SK-N-SH (cell line): Measurements from ENCODE around the gene CTAG2. TPM values are rescaled to one million over a fixed set of nuclear protein-coding genes. Genes with fewer than 3 reads are reported as not detected.
"Not testable (repeated sequence)": the region's sequence is repeated elsewhere in the genome, so short reads cannot be mapped to it uniquely, and the experiment has no call there.

Experiments
- CTCF ChIA-PET: fragments of 300-600, 350-600 bp; formaldehyde crosslinking; extraction: SDS; loops from one replicate; lab custom pipeline; 2021; lab: Yijun Ruan, JAX
- POLR2A ChIA-PET: fragments of 350-600 bp; sonication (Branson Sonifier 250); formaldehyde crosslinking; extraction: SDS; loops from one replicate; lab custom pipeline; 2020; ENCODE audit warnings: antibody characterized with exemption, inconsistent platforms; lab: Yijun Ruan, JAX
- DNase-seq: peaks from one replicate; pipeline ENCODE4 v3.0.0; 2012
- H2AFZ ChIP-seq: fragments of 200-600 bp; sonication (generic); 2 replicates; pipeline ENCODE4 v1.8.1; 2016; ENCODE audit warnings: antibody characterized with exemption, mild to moderate bottlenecking, low read depth
- H3F3A ChIP-seq: fragments of 200-600 bp; sonication (generic); replicated peaks from 2 replicates; pipeline ENCODE3; 2016; ENCODE audit warnings: antibody characterized with exemption, mild to moderate bottlenecking; ENCODE audit not compliant: insufficient read depth
- H3K27ac ChIP-seq, 2 experiments: fragments of 200-500 bp in 1 of 2; fragments of 200-600 bp in 1 of 2; sonication (Bioruptor generic) in 1 of 2; sonication (generic), shearing (Covaris generic) in 1 of 2; 2 replicates each; pipeline versions ENCODE4 v1.5.1 to v1.6.1; 2014 to 2016; ENCODE audit warnings: low read depth in 2 of 2, inconsistent platforms in 1 of 2, low read length in 1 of 2, mild to moderate bottlenecking in 1 of 2, mixed read lengths in 1 of 2
- H3K27me3 ChIP-seq: fragments of 200-600 bp; sonication (generic), shearing (Covaris generic); 2 replicates; pipeline ENCODE4 v1.6.1; 2016; ENCODE audit warnings: mixed run types; ENCODE audit not compliant: insufficient read depth
- H3K36me3 ChIP-seq, 2 experiments: fragments of 200-500 bp in 1 of 2; fragments of 200-600 bp in 1 of 2; sonication (Bioruptor generic) in 1 of 2; sonication (generic) in 1 of 2; replicated peaks in 1 of 2; 2 replicates each; pipeline versions ENCODE3 to v1.5.1; 2014 to 2016; ENCODE audit warnings: low read length in 1 of 2, mild to moderate bottlenecking in 1 of 2; ENCODE audit not compliant: insufficient read depth in 2 of 2, control insufficient read depth in 1 of 2
- H3K4me1 ChIP-seq, 2 experiments: fragments of 200-500 bp in 1 of 2; fragments of 200-600 bp in 1 of 2; sonication (Bioruptor generic) in 1 of 2; sonication (generic), shearing (Covaris generic) in 1 of 2; 2 replicates each; pipeline versions ENCODE4 v1.5.1 to v1.6.1; 2014 to 2016; ENCODE audit warnings: low read depth in 1 of 2, low read length in 1 of 2, mixed run types in 1 of 2; ENCODE audit not compliant: insufficient read depth in 2 of 2, control insufficient read depth in 1 of 2
- H3K4me2 ChIP-seq: fragments of 200-600 bp; sonication (generic), shearing (Covaris generic); 2 replicates; pipeline ENCODE4 v1.6.1; 2017; ENCODE audit warnings: mixed run types
- H3K4me3 ChIP-seq, 2 experiments: fragments of 200-500 bp in 1 of 2; fragments of 200-600 bp in 1 of 2; sonication (Bioruptor generic) in 1 of 2; sonication (generic), shearing (Covaris generic) in 1 of 2; 2 replicates each; pipeline versions ENCODE4 v1.5.1 to v1.8.1; 2014 to 2016; ENCODE audit warnings: low read depth in 2 of 2, inconsistent platforms in 1 of 2, low read length in 1 of 2, mild to moderate bottlenecking in 1 of 2, mixed read lengths in 1 of 2, moderate library complexity in 1 of 2
- H3K79me2 ChIP-seq: fragments of 200-600 bp; sonication (generic); 2 replicates; pipeline ENCODE4 v1.8.1; 2017; ENCODE audit warnings: mild to moderate bottlenecking; ENCODE audit not compliant: insufficient read depth
- H3K9ac ChIP-seq: fragments of 200-600 bp; sonication (generic); 2 replicates; pipeline ENCODE4 v1.6.1; 2017; ENCODE audit warnings: mixed run types
- H3K9me2 ChIP-seq: fragments of 200-600 bp; sonication (generic); 2 replicates; pipeline ENCODE4 v1.6.1; 2017; ENCODE audit warnings: mixed run types
- H3K9me3 ChIP-seq: fragments of 200-600 bp; sonication (generic); 2 replicates; pipeline ENCODE4 v1.6.1; 2017; ENCODE audit warnings: mixed run types, mild to moderate bottlenecking, moderate library complexity
- H4K20me1 ChIP-seq: fragments of 200-600 bp; sonication (generic); 2 replicates; pipeline ENCODE4 v1.6.1; 2017; ENCODE audit warnings: mild to moderate bottlenecking, mixed run types; ENCODE audit not compliant: insufficient read depth
- ELF1 ChIP-seq: IDR thresholded peaks from 2 replicates; pipeline ENCODE4 v1.4.0; 2012
- EZH2phosphoT487 ChIP-seq: fragments of 200-600 bp; sonication (generic); IDR thresholded peaks from 2 replicates; pipeline ENCODE4 v1.6.1; 2017; ENCODE audit warnings: low read depth, mixed run types, mild to moderate bottlenecking, antibody characterized with exemption, moderate library complexity, borderline replicate concordance
- FOSL2 ChIP-seq: IDR thresholded peaks from 2 replicates; pipeline ENCODE4 v1.4.0; 2012; ENCODE audit warnings: low read depth, mild to moderate bottlenecking, moderate library complexity, borderline replicate concordance
- IRF3 ChIP-seq: fragments of 150-350 bp; IDR thresholded peaks from 2 replicates; pipeline ENCODE4 v1.6.1; 2016; ENCODE audit warnings: mild to moderate bottlenecking, low read depth, low read length
- NRF1 ChIP-seq: IDR thresholded peaks from 2 replicates; pipeline ENCODE4 v1.6.1; 2012; ENCODE audit warnings: low read depth, mild to moderate bottlenecking, low read length
- RAD21 ChIP-seq: IDR thresholded peaks from 2 replicates; pipeline ENCODE4 v1.6.1; 2012; ENCODE audit warnings: mild to moderate bottlenecking, low read length
- RFX5 ChIP-seq: IDR thresholded peaks from 2 replicates; pipeline ENCODE4 v1.6.1; 2012; ENCODE audit warnings: mild to moderate bottlenecking, improper control_type of control experiment, low read length
- RXRA ChIP-seq: IDR thresholded peaks from 2 replicates; pipeline ENCODE4 v1.4.0; 2012; ENCODE audit warnings: low read depth, mild to moderate bottlenecking, borderline replicate concordance
- SIN3A ChIP-seq: IDR thresholded peaks from 2 replicates; pipeline ENCODE4 v1.6.1; 2012; ENCODE audit warnings: low read depth, mild to moderate bottlenecking, low read length, moderate library complexity, borderline replicate concordance
- SMC3 ChIP-seq: IDR thresholded peaks from 2 replicates; pipeline ENCODE4 v1.6.1; 2012; ENCODE audit warnings: low read depth, low read length, improper control_type of control experiment
- YY1 ChIP-seq: IDR thresholded peaks from 2 replicates; pipeline ENCODE4 v1.4.0; 2012; ENCODE audit warnings: low read depth, mild to moderate bottlenecking
- WGBS: methylation state at CpG from one replicate; pipeline ENCODE4 v1.1.6; 2017; ENCODE audit warnings: low lambda C conversion rate; 5-methylcytosine and 5-hydroxymethylcytosine counted together
- polyA plus RNA-seq, 3 experiments: library from polyadenylated mRNA; depleted of rRNA; stranded (reverse); fragments of >200 nt; gene quantifications; 2 replicates each; pipeline ENCODE4 v1.2.3, GENCODE V29; 2012
- TF ChIP-seq, protein P1 (sequence below): fragments of 150-350 bp; IDR thresholded peaks from 2 replicates; pipeline ENCODE4 v1.6.1; 2017; ENCODE audit warnings: antibody characterized with exemption, low read length, low read depth, borderline replicate concordance

Gene CTAG2
- polyA plus RNA-seq (2012; rRNA removed): 3.7 and 6.8 TPM in 2 replicates
- polyA plus RNA-seq (2012; cell fraction: cytosol; rRNA removed): 3.3 and 5.0 TPM in 2 replicates
- 3.9 and 4.4 TPM in 2 replicates for polyA plus RNA-seq (2012; cell fraction: nucleus; rRNA removed)

- H3K9me2 ChIP-seq, H3K4me3 ChIP-seq, H3K36me3 ChIP-seq, H3K79me2 ChIP-seq, H3F3A ChIP-seq, CTCF ChIA-PET, H3K27ac ChIP-seq, H3K4me1 ChIP-seq, POLR2A ChIA-PET, H3K9ac ChIP-seq, H3K4me2 ChIP-seq, H4K20me1 ChIP-seq, DNase-seq, H2AFZ ChIP-seq, H3K9me3 ChIP-seq: not testable (repeated sequence)
- no CpG with 5 or more reads among the region's 27 CpGs for WGBS
- peaks cover 29% of the 10 kb centered on the region for H3K27me3 ChIP-seq
These were observed at the start of gene CTAG2 for GRCh38 chrX:154653413-154653812. Gene CTAG2, minus strand, starts transcription at chrX:154653579. Its CDS starts 64 bp downstream, at chrX:154653515.

- no peak overlapping the region for H2AFZ ChIP-seq
- no peaks in the 10 kb centered on the region for H4K20me1 ChIP-seq
- H3K27me3 ChIP-seq: no peaks in the 10 kb centered on the region
- H3K4me3 ChIP-seq: no peak overlapping the region
- H3F3A ChIP-seq: peaks cover 9% of the 10 kb centered on the region
- no peak overlapping the region for H3K9ac ChIP-seq
- H3K27ac ChIP-seq: no peak overlapping the region
- H3K4me1 ChIP-seq: no peaks in the 10 kb centered on the region
- DNase-seq: no peak
- no peaks in the 10 kb centered on the region for H3K36me3 ChIP-seq
- ChIA-PET POLR2A (no interaction called here), CTCF (interaction anchor here (0.8 kb wide), 1 partner anchor 50 kb away, joined by 3 read pairs; no protein-coding TSS in a partner anchor)
- H3K79me2 ChIP-seq: no peaks in the 10 kb centered on the region
- no peak overlapping the region for H3K4me2 ChIP-seq
- H3K9me2 ChIP-seq: no peaks in the 10 kb centered on the region
- H3K9me3 ChIP-seq: no peaks in the 10 kb centered on the region
- WGBS: 36% methylated on average over 6 of the region's 6 CpGs
- TF ChIP-seq RFX5 (no peak), NRF1 (no peak), RAD21 (no peak), SIN3A (no peak), YY1 (no peak), RXRA (no peak), FOSL2 (no peak), IRF3 (no peak), EZH2phosphoT487 (no peak), SMC3 (no peak), ELF1 (no peak)
- TF ChIP-seq, protein P1, sequence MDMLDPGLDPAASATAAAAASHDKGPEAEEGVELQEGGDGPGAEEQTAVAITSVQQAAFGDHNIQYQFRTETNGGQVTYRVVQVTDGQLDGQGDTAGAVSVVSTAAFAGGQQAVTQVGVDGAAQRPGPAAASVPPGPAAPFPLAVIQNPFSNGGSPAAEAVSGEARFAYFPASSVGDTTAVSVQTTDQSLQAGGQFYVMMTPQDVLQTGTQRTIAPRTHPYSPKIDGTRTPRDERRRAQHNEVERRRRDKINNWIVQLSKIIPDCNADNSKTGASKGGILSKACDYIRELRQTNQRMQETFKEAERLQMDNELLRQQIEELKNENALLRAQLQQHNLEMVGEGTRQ: no peak
These were observed 45.4 kb upstream of the CTAG2 start for GRCh38 chrX:154698630-154699248.
